SH-SY5Y (cell line): ENCODE measurements around the gene CYP2E1.

Experiments used
- GATA2 ChIP-seq: IDR thresholded peaks from 2 replicates; pipeline ENCODE4 v1.6.1; 2011; ENCODE audit warnings: mild to moderate bottlenecking, low read depth, low read length
- GATA3 ChIP-seq: IDR thresholded peaks from 2 replicates; pipeline ENCODE4 v1.6.1; 2011; ENCODE audit warnings: low read depth, mild to moderate bottlenecking, low read length, moderate library complexity

DNA sequence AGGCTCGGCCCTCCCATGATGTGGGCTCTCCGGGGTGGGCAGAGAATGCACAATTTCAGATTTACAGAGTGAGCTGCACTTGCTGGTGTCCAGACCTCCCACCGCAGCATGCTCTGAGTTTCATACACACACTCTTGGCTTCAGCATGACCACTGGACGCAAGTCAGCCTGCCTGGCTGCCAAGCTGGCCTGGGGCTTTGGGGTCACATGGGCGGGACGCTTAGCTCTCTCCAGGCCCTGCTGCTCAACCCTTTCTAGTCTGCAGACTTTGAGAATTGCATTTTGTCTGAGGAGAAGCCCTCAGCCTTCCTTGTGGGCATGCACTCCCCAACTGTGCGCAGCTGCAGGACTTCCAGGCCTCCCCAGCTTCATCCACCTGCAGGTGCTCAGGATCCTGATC lies 5.7 kb downstream of the CYP2E1 start:
- no peak for TF ChIP-seq GATA3
- no peak for TF ChIP-seq GATA2
